CD4-positive, alpha-beta T cell (primary cell): ENCODE results near the gene TENM4. TPM values are rescaled to one million over a fixed set of nuclear protein-coding genes. Genes with fewer than 3 reads are reported as not detected.

Experiments used
- ATAC-seq: fragments of 200-7000 bp; cut with Tn5 transposase; one replicate; pipeline ENCODE4 v1.10.0; 2022; ENCODE audit warnings: mild to moderate bottlenecking; ENCODE audit not compliant: poor library complexity
- CTCF ChIA-PET: fragments of 350-600 bp; sonication (Branson Sonifier 250); formaldehyde crosslinking; loops from one replicate; lab custom pipeline; 2021; ENCODE audit warnings: antibody characterized with exemption, inconsistent platforms; lab: Charles Lee
- POLR2A ChIA-PET: fragments of 350-600 bp; sonication (Branson Sonifier 250); formaldehyde crosslinking; loops from one replicate; lab custom pipeline; 2021; ENCODE audit warnings: antibody characterized with exemption, inconsistent platforms; lab: Charles Lee
- DNase-seq, 14 experiments: peaks; one replicate each; pipeline ENCODE4 v3.0.0-alpha.2; 2013 to 2020; ENCODE audit warnings: mixed read lengths in 2 of 14
- H3K27ac ChIP-seq, 2 donors: one replicate each; pipeline versions ENCODE4 v1.5.1 to v1.7.0; 2013; ENCODE audit warnings: low read length in 2 of 2, low read depth in 1 of 2, mild to moderate bottlenecking in 1 of 2
- H3K27me3 ChIP-seq, 2 experiments: 1 replicate in 1 of 2; 2 replicates in 1 of 2; pipeline versions ENCODE4 v1.6.1 to v1.7.0; 2013; ENCODE audit warnings: low read length in 2 of 2, control low read depth in 1 of 2, mild to moderate bottlenecking in 1 of 2, moderate library complexity in 1 of 2; ENCODE audit not compliant: insufficient read depth in 2 of 2, control insufficient read depth in 1 of 2
- H3K36me3 ChIP-seq: one replicate; pipeline ENCODE4 v1.6.1; 2013; ENCODE audit warnings: low read length, control low read depth; ENCODE audit not compliant: insufficient read depth
- H3K4me1 ChIP-seq: one replicate; pipeline ENCODE4 v1.6.1; 2013; ENCODE audit warnings: low read length, control low read depth; ENCODE audit not compliant: insufficient read depth
- H3K4me3 ChIP-seq: one replicate; pipeline ENCODE4 v1.5.1; 2013; ENCODE audit warnings: mild to moderate bottlenecking, low read length, moderate library complexity
- H3K9me3 ChIP-seq, 2 experiments: 1 replicate in 1 of 2; 2 replicates in 1 of 2; pipeline versions ENCODE4 v1.6.1 to v1.7.0; 2013; ENCODE audit warnings: low read length in 2 of 2, mild to moderate bottlenecking in 2 of 2, control low read depth in 1 of 2, moderate library complexity in 1 of 2; ENCODE audit not compliant: control insufficient read depth in 1 of 2, insufficient read depth in 1 of 2
- H3K27ac Mint-ChIP-seq: one replicate; pipeline ENCODE4 v1.8.0; 2020; ENCODE audit warnings: mixed read lengths
- H3K27me3 Mint-ChIP-seq: one replicate; pipeline ENCODE4 v1.8.0; 2021; ENCODE audit warnings: mixed read lengths
- H3K36me3 Mint-ChIP-seq: one replicate; pipeline ENCODE4 v1.8.0; 2021; ENCODE audit warnings: low read depth, mixed read lengths
- H3K4me1 Mint-ChIP-seq: one replicate; pipeline ENCODE4 v1.8.0; 2021; ENCODE audit warnings: low read depth, mixed read lengths
- H3K4me3 Mint-ChIP-seq: one replicate; pipeline ENCODE4 v1.8.0; 2020; ENCODE audit warnings: mild to moderate bottlenecking, mixed read lengths
- H3K9me3 Mint-ChIP-seq: one replicate; pipeline ENCODE4 v1.8.0; 2020; ENCODE audit warnings: mixed read lengths
- intact Hi-C, 2 experiments: fragments of 100-400 bp; cut with DNase I in 1 of 2; cut with micrococcal nuclease in 1 of 2; formaldehyde crosslinking; loops; one replicate each; pipeline versions ENCODE4 v1.15.1 to v1.9.0; 2023 to 2025; cut with DNase I, micrococcal nuclease
- total RNA-seq, 174 experiments: library from RNA in 2 of 174; stranded (reverse) in 2 of 174; gene quantifications; one replicate each; pipeline ENCODE4 v1.2.3 and lab custom pipeline; 2021 to 2026
- TF ChIP-seq, protein P1 (sequence below): fragments of 200-600 bp; IDR thresholded peaks from one replicate; pipeline ENCODE4 v1.8.0; 2022; ENCODE audit warnings: antibody characterized with exemption, mild to moderate bottlenecking

TENM4 gene
- total RNA-seq, 2 experiments from 2014 or later: 0.22 to 0.31 TPM

- H3K4me3 Mint-ChIP-seq: no peak overlapping the region
- intact Hi-C loops: no loop called here
- TF ChIP-seq, protein P1, sequence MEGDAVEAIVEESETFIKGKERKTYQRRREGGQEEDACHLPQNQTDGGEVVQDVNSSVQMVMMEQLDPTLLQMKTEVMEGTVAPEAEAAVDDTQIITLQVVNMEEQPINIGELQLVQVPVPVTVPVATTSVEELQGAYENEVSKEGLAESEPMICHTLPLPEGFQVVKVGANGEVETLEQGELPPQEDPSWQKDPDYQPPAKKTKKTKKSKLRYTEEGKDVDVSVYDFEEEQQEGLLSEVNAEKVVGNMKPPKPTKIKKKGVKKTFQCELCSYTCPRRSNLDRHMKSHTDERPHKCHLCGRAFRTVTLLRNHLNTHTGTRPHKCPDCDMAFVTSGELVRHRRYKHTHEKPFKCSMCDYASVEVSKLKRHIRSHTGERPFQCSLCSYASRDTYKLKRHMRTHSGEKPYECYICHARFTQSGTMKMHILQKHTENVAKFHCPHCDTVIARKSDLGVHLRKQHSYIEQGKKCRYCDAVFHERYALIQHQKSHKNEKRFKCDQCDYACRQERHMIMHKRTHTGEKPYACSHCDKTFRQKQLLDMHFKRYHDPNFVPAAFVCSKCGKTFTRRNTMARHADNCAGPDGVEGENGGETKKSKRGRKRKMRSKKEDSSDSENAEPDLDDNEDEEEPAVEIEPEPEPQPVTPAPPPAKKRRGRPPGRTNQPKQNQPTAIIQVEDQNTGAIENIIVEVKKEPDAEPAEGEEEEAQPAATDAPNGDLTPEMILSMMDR: no peak
- Histone ChIP-seq H3K27me3 (peaks cover 2 to 3% of the 10 kb centered on the region in 2 experiments), H3K36me3 (no peaks in the 10 kb centered on the region), H3K9me3 (no peaks in the 10 kb centered on the region), H3K4me1 (no peaks in the 10 kb centered on the region), H3K4me3 (no peak overlapping the region), H3K27ac (no peak overlapping the region)
- H3K27ac Mint-ChIP-seq: no peak overlapping the region
- H3K9me3 Mint-ChIP-seq: no peaks in the 10 kb centered on the region
- CTCF ChIA-PET: no interaction called here
- no peak for DNase-seq
- H3K27me3 Mint-ChIP-seq: peaks cover 5% of the 10 kb centered on the region
- ATAC-seq: no peak
- H3K36me3 Mint-ChIP-seq: no peaks in the 10 kb centered on the region
- POLR2A ChIA-PET: no interaction called here
- no peaks in the 10 kb centered on the region for H3K4me1 Mint-ChIP-seq
Measured at GRCh38 chr11:79160791-79161403, 279.9 kb downstream of the TENM4 start.

- H3K9me3 Mint-ChIP-seq: no peaks in the 10 kb centered on the region
- Histone ChIP-seq H3K27me3 (peaks cover 2 to 3% of the 10 kb centered on the region in 2 experiments), H3K36me3 (no peaks in the 10 kb centered on the region), H3K27ac (no peak overlapping the region), H3K4me3 (no peak overlapping the region), H3K9me3 (no peaks in the 10 kb centered on the region), H3K4me1 (no peaks in the 10 kb centered on the region)
- no peaks in the 10 kb centered on the region for H3K36me3 Mint-ChIP-seq
- no peak for DNase-seq
- TF ChIP-seq, protein P1: no peak
- POLR2A ChIA-PET: no interaction called here
- peaks cover 5% of the 10 kb centered on the region for H3K27me3 Mint-ChIP-seq
- no peak for ATAC-seq
- intact Hi-C loops: no loop called here
- no peak overlapping the region for H3K27ac Mint-ChIP-seq
- no peak overlapping the region for H3K4me3 Mint-ChIP-seq
- no peaks in the 10 kb centered on the region for H3K4me1 Mint-ChIP-seq
- CTCF ChIA-PET: no interaction called here
Measured at GRCh38 chr11:79159657-79160450, 281.0 kb downstream of the TENM4 start.

DNA sequence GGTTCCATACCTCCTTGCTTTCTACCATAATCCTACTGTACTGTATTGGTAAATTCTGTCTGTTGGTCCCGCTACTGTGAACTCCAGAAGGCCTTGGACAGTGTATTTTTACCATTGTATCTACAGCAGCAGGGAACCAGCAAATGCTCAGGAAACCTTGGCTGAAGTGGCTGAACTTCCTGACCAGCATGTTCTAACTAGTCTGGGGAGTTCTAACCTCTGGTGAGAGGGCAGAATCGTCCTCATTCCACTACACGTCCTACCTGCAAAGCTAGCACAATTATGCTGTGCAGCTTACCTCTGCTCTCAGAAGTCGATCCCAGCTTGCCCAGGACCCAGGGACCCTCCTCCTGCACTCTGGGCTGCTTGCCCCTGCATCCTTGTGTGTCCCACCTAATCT lies 283.1 kb downstream of the TENM4 start:
- TF ChIP-seq, protein P1: no peak
- ChIA-PET POLR2A (no interaction called here), CTCF (no interaction called here)
- H3K27me3 Mint-ChIP-seq: peaks cover 5% of the 10 kb centered on the region
- ATAC-seq: no peak
- H3K9me3 ChIP-seq: no peaks in the 10 kb centered on the region
- no peaks in the 10 kb centered on the region for H3K4me1 Mint-ChIP-seq
- no peak overlapping the region for H3K27ac Mint-ChIP-seq
- H3K36me3 Mint-ChIP-seq: no peaks in the 10 kb centered on the region
- no peak overlapping the region for H3K4me3 ChIP-seq
- DNase-seq: no peak
- peaks cover 2 to 3% of the 10 kb centered on the region in 2 experiments for H3K27me3 ChIP-seq
- no peak overlapping the region for H3K27ac ChIP-seq
- no peaks in the 10 kb centered on the region for H3K4me1 ChIP-seq
- no peaks in the 10 kb centered on the region for H3K9me3 Mint-ChIP-seq
- H3K36me3 ChIP-seq: no peaks in the 10 kb centered on the region
- no peak overlapping the region for H3K4me3 Mint-ChIP-seq
- intact Hi-C loops: no loop called here
